ENCODE data around the gene BRIP1.
A peak's percentile ranks its signal among the peaks of the same experiment; 100 is the strongest.
"Not testable (repeated sequence)": the region's sequence is repeated elsewhere in the genome, so short reads cannot be mapped to it uniquely, and the experiment has no call there.

The BRIP1 gene

DNA sequence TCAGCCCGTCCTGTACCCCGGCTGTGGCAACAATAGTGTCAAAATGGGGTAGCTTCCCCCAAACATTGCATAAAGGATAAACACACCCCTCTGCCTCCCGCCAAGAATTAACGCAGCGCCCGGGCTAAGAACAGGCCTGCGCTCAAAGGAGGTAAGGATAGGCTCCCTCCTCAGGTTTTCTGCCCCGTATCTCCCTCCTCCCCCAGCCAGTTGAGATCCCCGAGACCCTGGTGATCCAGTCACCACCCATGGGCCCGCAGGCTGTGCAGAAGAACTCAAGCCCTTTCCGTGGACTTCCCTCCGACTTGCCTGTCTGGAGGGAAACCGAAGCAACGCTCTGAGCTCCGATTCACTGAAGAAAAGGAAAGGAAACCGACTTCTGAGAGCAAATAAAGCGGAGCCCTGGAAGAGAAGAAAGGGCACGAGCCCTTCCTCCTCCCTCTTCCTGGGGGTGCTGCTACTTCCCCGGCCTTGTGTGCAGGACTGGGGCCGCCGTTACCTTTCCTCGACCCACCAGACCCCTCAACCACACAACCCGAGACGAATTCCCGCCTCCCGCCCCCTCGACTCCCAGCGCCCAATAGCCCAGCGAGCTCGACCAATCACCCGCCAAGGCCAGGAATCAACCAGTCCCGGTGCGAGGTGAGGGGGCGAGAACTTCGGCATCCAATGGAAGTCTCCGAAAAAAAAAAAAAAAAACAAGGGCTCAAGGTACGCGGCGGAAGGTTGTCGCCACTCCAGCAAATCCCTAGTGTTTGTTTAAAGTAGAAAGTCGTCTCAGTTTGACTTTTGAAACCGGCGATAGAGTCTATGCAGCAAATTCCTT, at the start of gene BRIP1:
Gene BRIP1 (minus strand): TSS at position 554 of the 826 bp plus-strand sequence. CDS start 1,989 bp downstream, outside the sequence.
- FAIRE-seq (peak; percentile 95), DNase-seq (ENCODE audit: low spot score) (peak; percentile 100)

DNA sequence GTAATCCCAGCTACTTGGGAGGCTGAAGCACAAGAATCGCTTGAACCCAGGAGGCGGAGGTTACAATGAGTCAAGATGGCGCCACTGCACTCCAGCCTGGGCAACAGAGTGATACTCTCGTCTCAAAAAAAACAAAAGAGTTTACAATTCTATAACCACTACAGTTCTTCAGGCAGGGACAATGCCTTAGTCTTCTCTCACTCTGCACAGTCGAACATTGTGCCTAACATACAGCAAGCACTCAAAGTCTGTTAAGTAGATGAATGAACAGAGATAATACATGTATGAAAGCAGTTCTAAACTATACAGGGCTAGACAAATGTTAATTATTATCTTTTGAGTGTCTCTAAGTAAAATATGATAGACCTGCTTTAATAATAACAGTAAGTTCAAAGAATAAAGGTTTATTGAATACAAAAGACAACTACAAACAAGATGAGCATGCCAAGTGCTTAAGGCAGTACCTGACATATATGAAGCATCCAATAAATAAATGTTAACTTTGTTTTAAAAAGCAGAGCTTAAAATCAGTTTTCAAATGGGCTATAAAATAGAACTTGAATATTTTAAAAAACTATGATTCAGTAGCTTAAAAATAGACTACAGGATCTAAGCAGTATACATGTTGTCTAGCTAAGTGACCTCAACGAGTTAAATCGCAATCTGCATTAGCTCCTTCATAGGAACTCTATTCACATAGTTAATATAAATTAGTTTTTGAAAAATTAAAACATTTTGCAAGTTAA, 45.1 kb upstream of the BRIP1 start:
- FAIRE-seq (no peak), DNase-seq (ENCODE audit: low spot score) (no peak)

DNA sequence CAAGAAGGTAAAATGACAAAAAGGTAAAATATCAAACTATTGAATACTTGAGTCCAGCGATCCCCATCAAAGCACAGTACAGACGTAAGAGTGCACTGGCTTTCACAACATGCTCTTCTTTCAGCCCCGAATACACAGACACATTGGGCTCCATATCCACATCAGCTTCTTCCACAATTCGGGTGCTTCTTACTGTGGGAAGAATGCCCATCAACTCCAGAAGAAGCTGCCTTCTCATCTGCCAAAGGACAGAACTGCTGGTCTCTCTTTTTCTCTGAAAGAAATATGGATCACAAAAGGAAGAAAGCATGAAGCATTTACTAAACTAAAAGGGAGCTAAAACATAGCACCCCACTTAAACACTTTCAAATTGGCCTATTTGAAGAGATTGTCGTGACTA, 44.0 kb upstream of the BRIP1 start:
- FAIRE-seq (no peak), DNase-seq (ENCODE audit: low spot score) (no peak)

DNA sequence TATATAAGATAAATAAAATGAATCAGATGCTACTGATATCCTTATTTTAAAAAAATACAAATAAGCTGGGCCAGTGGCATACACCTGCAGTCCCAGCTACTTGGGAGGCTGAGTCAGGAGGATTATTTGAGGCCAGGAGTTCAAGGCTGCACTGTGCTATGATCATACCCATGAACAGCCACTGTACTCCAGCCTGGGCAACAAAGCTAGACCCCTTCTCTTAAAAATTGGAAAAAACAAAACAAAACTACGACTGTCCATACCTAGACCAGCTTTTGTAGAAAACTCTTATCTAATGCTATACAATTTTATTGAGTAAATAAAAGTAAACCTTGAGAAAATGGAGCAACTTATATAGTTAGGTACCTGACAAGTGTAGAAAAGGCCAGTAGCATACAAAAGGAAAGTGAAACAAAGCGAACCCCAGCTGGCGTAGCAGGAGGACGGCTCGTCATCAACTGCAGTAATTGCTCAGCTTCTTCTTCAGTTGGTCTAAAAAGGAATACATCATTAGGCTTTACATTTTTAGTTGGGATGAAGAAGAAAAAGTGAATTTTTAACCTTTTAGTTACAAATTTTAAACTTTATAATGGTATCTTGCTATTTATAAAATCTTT, 40.9 kb upstream of the BRIP1 start:
- DNase-seq (ENCODE audit: low spot score) (no peak), FAIRE-seq (no peak)

DNA sequence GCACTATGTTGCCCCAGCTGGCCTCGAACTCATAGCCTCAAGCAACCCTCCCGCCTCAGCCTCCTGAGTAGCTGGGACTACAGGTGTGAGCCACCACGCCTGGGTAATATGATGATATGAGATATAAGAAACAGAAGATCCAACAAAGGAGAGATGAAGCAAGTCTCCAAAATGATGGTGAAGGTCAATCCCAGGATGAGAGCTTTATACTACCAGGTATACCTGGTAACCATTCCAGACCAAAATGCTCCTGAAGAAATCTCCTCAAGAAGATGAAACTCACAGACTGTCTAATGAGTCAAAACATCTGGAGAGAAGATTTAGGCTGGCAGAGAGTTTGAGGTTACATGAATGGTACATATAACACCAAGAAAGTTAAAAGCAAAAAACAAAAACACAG, 39.9 kb upstream of the BRIP1 start:
- FAIRE-seq: peak; percentile 23
- DNase-seq (ENCODE audit: low spot score): no peak

DNA sequence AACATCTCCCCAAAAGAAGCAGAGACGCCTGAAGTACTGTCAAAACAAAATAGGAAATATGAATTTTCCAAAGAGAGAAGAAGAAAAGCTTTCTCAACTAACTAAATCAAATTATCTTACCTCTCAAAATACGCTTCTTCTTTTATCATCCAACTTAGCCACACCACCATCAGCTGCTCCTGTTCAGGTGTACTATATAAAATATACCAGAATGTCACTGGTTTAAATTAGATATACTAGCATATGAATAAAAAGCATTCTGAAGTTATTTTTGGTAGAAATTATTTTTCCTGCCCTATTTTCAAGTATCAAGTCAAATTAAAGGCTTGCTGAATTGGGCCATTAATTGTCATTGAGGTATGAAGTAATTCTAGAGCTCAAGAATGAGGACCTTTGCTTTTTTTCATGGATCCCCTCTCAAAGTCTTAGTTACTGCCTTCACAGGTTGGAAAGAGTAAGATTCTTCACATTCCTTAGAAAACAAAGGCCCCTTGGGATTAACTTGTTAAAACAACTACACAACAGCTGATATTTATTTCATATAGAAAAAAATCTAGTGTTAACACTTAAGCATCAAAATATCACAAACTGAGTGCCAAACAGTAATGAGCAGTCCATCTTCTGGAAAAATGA, 34.3 kb upstream of the BRIP1 start:
- peak; percentile 17 for FAIRE-seq
- DNase-seq (ENCODE audit: low spot score): no peak

DNA sequence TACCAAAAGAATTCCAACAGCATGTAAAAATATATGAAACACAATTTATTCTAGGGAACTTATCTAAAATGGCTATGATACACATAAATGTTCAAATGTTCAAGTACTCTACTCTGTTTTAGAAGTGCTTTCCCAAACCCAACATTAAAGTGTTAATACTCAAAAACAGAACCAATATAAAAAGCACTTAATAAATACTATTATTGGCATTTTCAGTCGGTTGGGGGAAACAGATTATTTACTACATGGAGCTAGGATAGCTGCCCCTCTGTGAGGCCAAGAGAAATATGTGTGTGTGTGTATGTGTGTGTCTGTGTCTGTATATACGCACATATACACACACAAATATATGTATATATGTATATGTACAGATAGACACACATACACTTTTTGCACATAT, 32.1 kb upstream of the BRIP1 start:
- DNase-seq (ENCODE audit: low spot score): no peak
- no peak for FAIRE-seq

DNA sequence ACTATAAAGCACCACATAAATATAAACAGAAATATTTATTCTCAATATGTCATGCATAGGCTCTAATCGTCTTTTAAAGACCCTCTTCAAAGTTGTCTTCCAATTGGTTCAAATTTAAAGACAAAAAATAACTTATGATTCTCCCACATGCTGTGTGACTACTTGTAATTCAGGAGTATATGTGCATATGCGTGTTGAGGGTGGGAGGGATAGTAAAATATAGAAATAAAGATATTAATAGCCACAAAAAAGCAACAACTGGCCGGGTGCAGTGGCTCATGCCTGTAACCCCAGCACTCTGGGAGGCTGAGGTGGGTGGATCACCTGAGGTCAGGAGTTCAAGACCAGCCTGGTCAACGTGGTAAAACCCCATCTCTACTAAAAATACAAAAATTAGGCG, 31.0 kb upstream of the BRIP1 start:
- DNase-seq (ENCODE audit: low spot score); FAIRE-seq: not testable (repeated sequence)

DNA sequence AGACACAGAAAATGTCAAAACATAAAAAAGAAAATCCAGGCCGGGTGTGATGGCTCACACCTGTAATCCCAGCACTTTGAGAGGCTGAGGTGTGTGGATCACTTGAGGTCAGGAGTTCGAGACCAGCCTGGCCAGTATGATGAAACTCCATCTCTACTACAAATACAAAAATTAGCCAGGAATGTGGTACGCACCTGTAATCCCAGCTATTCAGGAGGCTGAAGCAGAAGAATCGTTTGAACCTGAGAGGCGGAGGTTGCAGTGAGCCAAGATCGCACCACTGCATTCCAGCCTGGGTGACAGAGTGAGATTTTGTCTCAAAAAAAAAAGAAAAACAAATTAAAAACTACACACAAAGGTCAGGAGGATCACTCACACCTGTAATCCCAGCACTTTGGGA, 24.4 kb upstream of the BRIP1 start:
- DNase-seq (ENCODE audit: low spot score); FAIRE-seq: not testable (repeated sequence)

DNA sequence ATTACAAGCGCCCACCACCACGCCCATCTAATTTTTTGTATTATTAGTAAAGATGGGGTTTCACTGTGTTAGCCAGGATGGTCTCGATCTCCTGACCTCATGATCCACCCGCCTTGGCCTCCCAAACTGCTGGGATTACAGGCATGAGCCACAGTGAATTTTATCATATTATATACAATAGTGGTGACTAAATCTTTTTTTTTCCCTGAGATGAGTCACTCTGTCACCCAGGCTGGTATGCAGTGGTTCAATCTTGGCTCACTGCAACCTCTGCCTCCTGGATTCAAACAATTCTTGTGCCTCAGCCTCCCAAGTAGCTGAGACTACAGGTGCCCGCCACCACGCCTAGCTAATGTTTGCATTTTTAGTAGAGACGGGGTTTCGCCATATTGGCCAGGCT, 22.5 kb upstream of the BRIP1 start:
- not testable (repeated sequence) for FAIRE-seq; DNase-seq (ENCODE audit: low spot score)

DNA sequence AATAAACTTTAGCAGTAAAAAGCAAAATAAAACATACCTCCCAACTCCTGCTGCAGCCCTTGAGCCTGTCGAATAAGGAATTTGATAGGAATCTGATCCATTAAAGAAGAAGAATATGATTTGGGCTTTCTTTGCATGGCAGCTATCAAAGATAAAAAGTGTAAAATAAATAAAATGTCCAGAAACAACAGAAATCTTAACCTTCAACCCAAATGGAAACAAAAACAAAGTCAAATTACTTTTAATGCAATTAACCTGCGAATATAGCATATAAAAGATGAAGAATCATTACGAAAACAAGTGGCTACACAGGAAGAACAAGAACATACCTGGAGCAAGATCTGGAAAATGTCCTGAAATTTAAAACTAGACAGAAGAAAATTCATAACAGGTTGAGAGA, 21.5 kb upstream of the BRIP1 start:
- no peak for DNase-seq (ENCODE audit: low spot score)
- no peak for FAIRE-seq

DNA sequence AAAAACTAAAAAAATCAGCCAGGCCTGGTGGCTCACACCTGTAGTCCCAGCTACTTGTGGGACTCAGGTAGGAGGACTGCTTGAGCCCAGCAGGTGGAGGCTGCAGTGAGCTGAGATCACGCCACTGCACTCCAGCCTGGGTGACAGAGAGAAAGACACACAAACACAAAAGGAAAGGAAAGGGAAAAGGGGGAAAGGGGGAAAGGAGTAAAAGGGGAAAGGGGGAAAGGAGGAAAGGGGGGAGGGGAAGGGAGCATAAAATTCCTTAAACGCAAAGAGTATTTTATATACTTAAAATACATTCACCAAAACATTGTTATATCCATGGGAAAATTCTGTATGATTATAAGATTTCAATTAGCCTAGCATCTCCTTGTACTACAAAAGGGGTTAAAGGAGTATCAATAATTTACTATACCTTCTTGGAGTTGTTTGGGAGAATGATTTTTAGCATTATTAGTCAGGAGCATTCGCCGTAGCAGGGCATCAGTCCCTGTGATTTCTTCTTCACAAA, 17.3 kb upstream of the BRIP1 start:
- no peak for FAIRE-seq
- no peak for DNase-seq (ENCODE audit: low spot score)

DNA sequence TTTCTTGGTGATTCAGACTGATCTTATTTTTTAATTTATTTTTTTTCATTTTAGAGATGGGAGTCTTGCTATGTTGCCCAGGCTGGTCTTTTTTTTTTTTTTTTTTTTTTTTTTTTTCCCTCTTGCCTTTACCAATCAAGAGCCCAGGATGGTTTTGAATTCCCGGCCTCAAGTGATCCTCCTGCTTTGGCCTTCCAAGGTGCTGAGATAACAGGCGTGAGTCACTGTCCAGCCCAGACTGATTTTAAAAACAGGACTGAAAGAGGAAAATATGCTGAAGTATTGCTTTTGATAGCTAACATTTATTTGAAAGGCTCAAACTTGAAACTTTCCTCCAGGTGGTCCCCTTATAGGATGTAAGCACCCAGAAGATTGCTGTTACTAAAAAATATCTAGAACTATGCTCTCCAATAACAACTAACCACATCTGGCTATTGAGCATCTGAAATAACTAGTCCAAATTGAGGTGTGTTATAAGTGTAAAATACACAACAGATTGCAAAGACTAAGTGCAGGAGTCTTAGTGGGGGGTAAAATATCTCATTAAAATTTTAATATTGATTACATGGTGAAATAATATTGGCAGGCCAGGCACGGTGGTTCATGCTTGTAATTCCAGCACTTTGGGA, 15.8 kb upstream of the BRIP1 start:
- DNase-seq (ENCODE audit: low spot score): no peak
- no peak for FAIRE-seq

DNA sequence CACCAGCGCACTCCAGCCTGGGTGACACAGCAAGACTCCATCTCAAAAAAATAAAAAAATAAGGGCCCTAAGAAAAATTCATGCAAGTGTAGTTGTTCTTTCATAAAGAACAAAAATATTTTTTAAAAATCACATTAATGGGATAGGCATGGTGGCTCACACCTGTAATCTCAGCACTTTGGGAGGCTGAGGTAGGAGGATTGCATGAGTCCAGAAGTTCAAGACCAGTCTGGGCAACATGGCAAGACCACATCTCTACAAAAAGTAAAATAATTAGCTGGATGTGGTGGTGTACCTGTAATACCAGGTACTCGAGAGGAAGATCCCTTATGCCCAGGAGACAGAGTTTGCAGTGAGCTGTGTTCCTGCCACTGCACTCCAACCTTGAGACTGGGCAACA, 15.2 kb upstream of the BRIP1 start:
- no peak for DNase-seq (ENCODE audit: low spot score)
- FAIRE-seq: no peak

DNA sequence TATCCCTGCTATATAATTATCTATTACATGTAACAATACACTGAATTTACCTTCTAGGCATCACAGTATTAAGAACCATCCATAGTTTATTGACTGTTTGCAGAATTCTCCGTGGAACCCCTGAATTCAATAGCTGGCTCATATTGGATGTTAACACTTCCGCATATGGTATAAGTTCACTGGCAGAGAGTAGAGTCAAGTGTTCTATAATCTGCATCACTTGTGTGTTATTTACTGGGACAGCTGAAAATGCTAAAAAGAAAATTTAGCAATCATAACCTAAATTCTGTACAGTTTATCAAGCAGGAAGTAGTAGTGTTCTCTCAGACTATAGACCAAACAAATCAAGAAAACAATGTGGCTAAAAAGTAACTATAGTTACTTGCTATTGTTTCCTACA, 14.5 kb upstream of the BRIP1 start:
- FAIRE-seq (no peak), DNase-seq (ENCODE audit: low spot score) (no peak)

DNA sequence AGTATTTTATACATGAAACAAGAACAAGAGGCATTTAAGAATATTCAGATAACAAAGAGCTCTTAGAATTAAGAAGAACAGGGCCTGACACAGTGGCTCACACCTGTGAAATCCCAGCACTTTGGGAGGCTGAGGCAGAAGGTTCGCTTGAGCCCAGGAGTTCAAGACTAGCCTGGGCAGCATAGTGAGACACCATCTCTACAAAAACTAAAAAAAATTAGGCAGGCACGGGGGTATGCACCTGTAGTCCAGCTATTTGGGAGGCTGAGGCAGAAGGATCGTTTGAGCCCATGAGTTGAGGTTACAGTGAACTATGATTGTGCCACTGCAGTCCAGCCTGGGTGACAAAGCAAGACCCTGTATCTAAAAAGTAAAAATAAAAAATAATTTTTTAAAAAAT, 12.5 kb upstream of the BRIP1 start:
- FAIRE-seq (no peak), DNase-seq (ENCODE audit: low spot score) (no peak)

DNA sequence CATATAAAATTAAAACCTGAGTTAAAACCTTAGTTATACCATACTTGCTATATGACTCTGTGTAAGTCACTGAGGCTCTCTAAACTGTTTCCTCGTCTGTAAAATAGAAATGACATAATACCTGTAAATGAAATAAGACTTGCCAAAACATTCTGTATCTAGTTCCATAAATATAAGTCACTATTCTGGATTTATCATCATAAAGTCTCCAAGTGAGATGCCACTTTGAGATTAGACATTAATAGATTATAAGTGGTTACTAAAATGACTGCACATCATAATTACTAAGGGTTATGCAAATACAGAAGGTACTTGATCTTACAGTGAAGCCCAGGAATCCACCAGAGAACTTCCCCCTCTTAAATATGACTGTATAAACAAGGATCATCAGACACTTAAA, 12.0 kb upstream of the BRIP1 start:
- no peak for DNase-seq (ENCODE audit: low spot score)
- no peak for FAIRE-seq

DNA sequence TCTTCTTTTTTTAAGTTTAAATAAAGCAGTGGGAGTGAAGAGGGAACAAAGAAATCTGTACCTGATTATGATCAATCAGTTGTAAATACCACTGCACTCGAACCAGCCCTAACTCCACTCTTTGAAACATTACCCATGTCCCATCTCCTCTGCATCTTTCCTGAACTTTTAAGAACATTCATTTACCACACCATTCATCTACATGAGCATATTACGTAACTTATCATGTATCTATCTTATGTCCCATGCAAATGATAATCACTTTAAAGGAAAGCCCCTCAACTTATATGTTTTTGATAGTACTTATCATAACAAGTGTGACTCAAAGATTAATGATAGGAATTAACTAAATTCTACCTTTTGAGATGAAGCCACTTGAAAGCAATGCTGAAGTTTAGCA, 10.7 kb upstream of the BRIP1 start:
- FAIRE-seq (no peak), DNase-seq (ENCODE audit: low spot score) (no peak)

DNA sequence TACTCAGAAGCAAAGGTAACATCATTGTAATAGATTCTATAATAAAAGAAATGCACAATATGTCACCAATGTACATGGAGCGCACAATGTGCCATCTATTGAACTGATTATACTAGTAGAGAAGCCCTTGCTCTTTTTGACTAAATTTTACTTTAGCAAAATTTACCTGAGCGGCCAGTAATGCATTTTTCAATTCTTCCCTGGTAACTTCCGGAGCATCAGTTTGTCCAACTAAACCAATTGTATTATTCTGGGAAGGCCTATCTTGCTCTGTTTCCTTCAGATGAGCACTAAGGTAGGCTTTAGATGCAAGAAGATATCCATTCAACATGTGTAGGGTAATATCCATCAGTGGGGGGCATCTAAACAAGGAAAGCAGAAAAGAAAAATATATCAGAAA, 8.8 kb upstream of the BRIP1 start:
- DNase-seq (ENCODE audit: low spot score) (no peak), FAIRE-seq (no peak)

DNA sequence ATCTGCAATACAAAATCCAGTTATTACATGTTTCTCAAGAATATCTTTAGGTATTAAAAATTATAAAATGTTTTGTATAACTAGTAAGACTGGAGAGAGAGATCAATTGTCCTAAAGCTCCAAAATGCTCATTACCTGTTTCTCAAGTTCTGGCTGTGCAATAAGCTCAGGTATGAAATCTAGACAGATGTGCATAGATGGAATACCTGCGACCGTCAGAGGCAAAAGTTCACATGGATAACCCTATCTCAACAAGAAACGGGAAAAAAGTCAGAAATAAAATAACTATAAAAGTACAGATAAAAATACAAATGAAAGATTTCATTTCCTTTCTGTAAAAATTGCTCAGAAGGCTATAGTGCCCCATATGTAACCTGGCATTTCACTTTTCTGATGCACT, 5.8 kb upstream of the BRIP1 start:
- DNase-seq (ENCODE audit: low spot score) (no peak), FAIRE-seq (no peak)

DNA sequence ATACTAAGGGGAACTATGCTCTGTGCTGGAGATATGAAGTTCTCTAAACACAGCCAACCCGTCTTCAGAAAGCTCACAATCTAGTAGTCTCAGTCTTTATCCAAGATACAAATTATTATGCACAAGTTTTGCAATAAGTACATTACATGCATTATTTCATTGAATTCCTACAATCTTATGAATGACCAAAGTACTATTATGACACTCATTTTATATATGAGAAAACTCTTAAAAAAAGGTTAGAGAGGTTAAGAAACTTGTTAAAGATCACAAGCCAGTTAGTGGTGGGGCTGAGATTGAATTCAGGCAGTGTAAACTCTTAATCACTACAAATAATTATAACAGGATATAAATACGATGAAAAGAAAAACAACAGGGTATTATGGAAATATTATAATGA, 4.7 kb upstream of the BRIP1 start:
- DNase-seq (ENCODE audit: low spot score): no peak
- FAIRE-seq: no peak
